WTC11 (cell line): Measurements from ENCODE around the gene BTBD9.

ENCODE experiments used
- CTCF ChIP-seq: fragments of 200-600 bp; IDR thresholded peaks from 2 replicates; pipeline ENCODE4 v1.8.0; 2022; ENCODE audit warnings: antibody characterized with exemption
- E2F1 ChIP-seq: sonication (generic); formaldehyde crosslinking; IDR thresholded peaks from 2 replicates; pipeline ENCODE4 v1.8.0; 2022; ENCODE audit warnings: mild to moderate bottlenecking, missing genetic modification reagents
- ELF4 ChIP-seq: sonication (generic); formaldehyde crosslinking; IDR thresholded peaks from 2 replicates; pipeline ENCODE4 v1.8.1; 2022; ENCODE audit warnings: low read depth, mild to moderate bottlenecking, moderate library complexity, missing genetic modification reagents
- FOXJ3 ChIP-seq: sonication (generic); formaldehyde crosslinking; IDR thresholded peaks from 2 replicates; pipeline ENCODE4 v1.9.0; 2021; ENCODE audit warnings: missing genetic modification reagents, mild to moderate bottlenecking, borderline replicate concordance
- PREB ChIP-seq: sonication (generic); formaldehyde crosslinking; IDR thresholded peaks from 2 replicates; pipeline ENCODE4 v1.8.1; 2022; ENCODE audit warnings: mild to moderate bottlenecking, missing genetic modification reagents, moderate library complexity, borderline replicate concordance
- RELA ChIP-seq: sonication (generic); formaldehyde crosslinking; IDR thresholded peaks from 2 replicates; pipeline ENCODE4 v1.8.1; 2022; ENCODE audit warnings: missing genetic modification reagents, mild to moderate bottlenecking, borderline replicate concordance
- RORB ChIP-seq: fragments of 250-450 bp; sonication (Bioruptor Pico); IDR thresholded peaks from 2 replicates; pipeline ENCODE4 v1.9.0; 2021; ENCODE audit warnings: mild to moderate bottlenecking
- ZNF138 ChIP-seq: sonication (generic); formaldehyde crosslinking; conservative IDR thresholded peaks from 2 replicates; pipeline ENCODE4 v1.8.1; 2022; ENCODE audit warnings: mild to moderate bottlenecking, moderate library complexity, missing genetic modification reagents
- ZNF416 ChIP-seq: fragments of 250-450 bp; sonication (Bioruptor Pico); IDR thresholded peaks from 2 replicates; pipeline ENCODE4 v1.9.0; 2021; ENCODE audit warnings: mild to moderate bottlenecking, inconsistent platforms

- TF ChIP-seq CTCF (no peak), RELA (CRISPR knock-in tag) (no peak), PREB (CRISPR knock-in tag) (no peak), ELF4 (CRISPR knock-in tag) (no peak), ZNF416 (CRISPR knock-in tag) (no peak), RORB (CRISPR knock-in tag) (no peak), ZNF138 (CRISPR knock-in tag) (no peak), FOXJ3 (no peak), E2F1 (CRISPR knock-in tag) (no peak)
Measured at GRCh38 chr6:38591439-38591838, 48.3 kb downstream of the BTBD9 start.
